H9 (cell line): Measurements from ENCODE around the gene TTR. TPM values are rescaled to one million over a fixed set of nuclear protein-coding genes. Genes with fewer than 3 reads are reported as not detected.

Experiments used
- DNase-seq: peaks from one replicate; pipeline ENCODE4 v3.0.0-alpha.2; 2017
- H2AFZ ChIP-seq: one replicate; pipeline ENCODE4 v1.6.1; 2013; ENCODE audit warnings: mild to moderate bottlenecking, low read length, control low read depth, moderate library complexity
- H2AK5ac ChIP-seq: 2 replicates; pipeline ENCODE4 v1.6.1; 2013; ENCODE audit warnings: low read length, control low read depth, mixed read lengths; ENCODE audit not compliant: insufficient read length
- H2BK120ac ChIP-seq: one replicate; pipeline ENCODE4 v1.6.1; 2013; ENCODE audit warnings: low read depth, mild to moderate bottlenecking, low read length, control low read depth, inconsistent platforms; ENCODE audit not compliant: poor library complexity, severe bottlenecking
- H2BK12ac ChIP-seq: 2 replicates; pipeline ENCODE4 v1.6.1; 2013; ENCODE audit warnings: low read length, control low read depth, mixed read lengths, low read depth; ENCODE audit not compliant: insufficient read length
- H2BK15ac ChIP-seq: 2 replicates; pipeline ENCODE4 v1.6.1; 2013; ENCODE audit warnings: low read depth, low read length, control low read depth
- H2BK20ac ChIP-seq: one replicate; pipeline ENCODE4 v1.6.1; 2013; ENCODE audit warnings: low read depth, mild to moderate bottlenecking, low read length, control low read depth, inconsistent platforms; ENCODE audit not compliant: poor library complexity, severe bottlenecking
- H2BK5ac ChIP-seq: 2 replicates; pipeline ENCODE4 v1.6.1; 2013; ENCODE audit warnings: low read length, control low read depth, mixed read lengths; ENCODE audit not compliant: insufficient read length
- H3K14ac ChIP-seq: 2 replicates; pipeline ENCODE4 v1.6.1; 2013; ENCODE audit warnings: low read length, control low read depth; ENCODE audit not compliant: insufficient read depth
- H3K18ac ChIP-seq: 2 replicates; pipeline ENCODE4 v1.6.1; 2013; ENCODE audit warnings: low read depth, mild to moderate bottlenecking, mixed read lengths, low read length, control low read depth; ENCODE audit not compliant: insufficient read length
- H3K23ac ChIP-seq: 2 replicates; pipeline ENCODE4 v1.6.1; 2013; ENCODE audit warnings: low read length, control low read depth, mixed read lengths, low read depth; ENCODE audit not compliant: insufficient read length
- H3K23me2 ChIP-seq: 2 replicates; pipeline ENCODE4 v1.6.1; 2013; ENCODE audit warnings: low read depth, mild to moderate bottlenecking, mixed read lengths, low read length, control low read depth; ENCODE audit not compliant: insufficient read length, poor library complexity, severe bottlenecking
- H3K27ac ChIP-seq: 2 replicates; pipeline ENCODE4 v1.5.1; 2013; ENCODE audit warnings: low read length, control low read depth, mixed read lengths, low read depth; ENCODE audit not compliant: insufficient read length
- H3K27me3 ChIP-seq: 2 replicates; pipeline ENCODE4 v1.6.1; 2013; ENCODE audit warnings: low read length, control low read depth, inconsistent platforms; ENCODE audit not compliant: insufficient read depth
- H3K4ac ChIP-seq: 2 replicates; pipeline ENCODE4 v1.6.1; 2013; ENCODE audit warnings: low read depth, mild to moderate bottlenecking, control low read depth, inconsistent platforms, low read length, moderate library complexity
- H3K4me1 ChIP-seq: 2 replicates; pipeline ENCODE4 v1.6.1; 2013; ENCODE audit warnings: low read length, control low read depth, inconsistent platforms; ENCODE audit not compliant: insufficient read depth
- H3K4me2 ChIP-seq: 2 replicates; pipeline ENCODE4 v1.6.1; 2013; ENCODE audit warnings: low read length, control low read depth, mixed read lengths; ENCODE audit not compliant: insufficient read length, insufficient read depth
- H3K56ac ChIP-seq: 2 replicates; pipeline ENCODE4 v1.6.1; 2013; ENCODE audit warnings: low read depth, mild to moderate bottlenecking, mixed read lengths, low read length, control low read depth; ENCODE audit not compliant: insufficient read length
- H3K79me1 ChIP-seq: 2 replicates; pipeline ENCODE4 v1.6.1; 2013; ENCODE audit warnings: low read depth, mild to moderate bottlenecking, moderate library complexity, low read length, control low read depth, inconsistent platforms; ENCODE audit not compliant: insufficient read depth, poor library complexity, severe bottlenecking
- H3K79me2 ChIP-seq: 2 replicates; pipeline ENCODE4 v1.6.1; 2013; ENCODE audit warnings: low read length, control low read depth, inconsistent platforms; ENCODE audit not compliant: insufficient read depth
- H3K9ac ChIP-seq: 2 replicates; pipeline ENCODE4 v1.6.1; 2013; ENCODE audit warnings: low read length, control low read depth, mixed read lengths; ENCODE audit not compliant: insufficient read length; ENCODE audit errors: extremely low read depth
- H3K9me3 ChIP-seq: one replicate; pipeline ENCODE4 v1.6.1; 2013; ENCODE audit warnings: low read depth, low read length, inconsistent platforms; ENCODE audit not compliant: control insufficient read depth
- H3T11ph ChIP-seq: one replicate; pipeline ENCODE4 v1.6.1; 2013; ENCODE audit warnings: mild to moderate bottlenecking, low read length, control low read depth, inconsistent platforms
- H4K20me1 ChIP-seq: one replicate; pipeline ENCODE4 v1.6.1; 2013; ENCODE audit not compliant: control insufficient read depth, insufficient read length, insufficient read depth
- H4K5ac ChIP-seq: 2 replicates; pipeline ENCODE4 v1.6.1; 2013; ENCODE audit warnings: low read depth, mild to moderate bottlenecking, mixed read lengths, low read length, control low read depth; ENCODE audit not compliant: insufficient read length
- H4K8ac ChIP-seq: replicated peaks from 2 replicates; pipeline ENCODE4 v1.6.1; 2013; ENCODE audit warnings: low read length, control low read depth, mixed read lengths, low read depth; ENCODE audit not compliant: insufficient read length
- H4K91ac ChIP-seq: 2 replicates; pipeline ENCODE4 v1.6.1; 2013; ENCODE audit warnings: low read depth, mild to moderate bottlenecking, moderate library complexity, mixed read lengths, low read length, control low read depth; ENCODE audit not compliant: insufficient read length
- H3K27ac Mint-ChIP-seq, 3 experiments: 2 replicates in 2 of 3; 3 replicates in 1 of 3; pipeline ENCODE4 v1.8.0; 2020 to 2021; ENCODE audit warnings: mixed read lengths in 3 of 3, mild to moderate bottlenecking in 1 of 3, moderate library complexity in 1 of 3
- H3K27me3 Mint-ChIP-seq: 2 replicates; pipeline ENCODE4 v1.8.0; 2021; ENCODE audit warnings: low read depth, mild to moderate bottlenecking, moderate library complexity, mixed read lengths
- H3K36me3 Mint-ChIP-seq, 3 experiments: 2 replicates in 2 of 3; 3 replicates in 1 of 3; pipeline ENCODE4 v1.8.0; 2020 to 2021; ENCODE audit warnings: low read depth in 3 of 3, mixed read lengths in 3 of 3; ENCODE audit not compliant: insufficient read depth in 1 of 3
- H3K4me1 Mint-ChIP-seq, 2 experiments: 2 replicates each; pipeline ENCODE4 v1.8.0; 2020; ENCODE audit warnings: mixed read lengths in 2 of 2
- H3K4me3 Mint-ChIP-seq, 2 experiments: 2 replicates in 1 of 2; 3 replicates in 1 of 2; pipeline ENCODE4 v1.8.0; 2020 to 2021; ENCODE audit warnings: mild to moderate bottlenecking in 2 of 2, mixed read lengths in 2 of 2, moderate library complexity in 1 of 2
- H3K9me3 Mint-ChIP-seq, 2 experiments: 2 replicates in 1 of 2; 3 replicates in 1 of 2; pipeline ENCODE4 v1.8.0; 2020; ENCODE audit warnings: mild to moderate bottlenecking in 2 of 2, mixed read lengths in 2 of 2, moderate library complexity in 1 of 2
- CTCF ChIP-seq: fragments of 200-600 bp; sonication (generic); conservative IDR thresholded peaks from 3 replicates; pipeline ENCODE4 v1.8.0; 2021; ENCODE audit warnings: antibody characterized with exemption, mild to moderate bottlenecking
- WGBS: extraction: QIAGEN DNeasy Blood & Tissue Kit; methylation state at CpG from one replicate; pipeline ENCODE4 v1.1.7; 2013; ENCODE audit warnings: missing lambda C conversion rate, low lambda C conversion rate, mixed read lengths; ENCODE audit not compliant: insufficient read length; ENCODE audit errors: extremely low coverage; 5-methylcytosine and 5-hydroxymethylcytosine counted together
- total RNA-seq: library from RNA; stranded (reverse); gene quantifications from 2 replicates; pipeline ENCODE4 v1.2.1, GENCODE V29; 2021

TTR gene
- total RNA-seq, 1 experiment from 2014 or later, result not detected

- H4K5ac ChIP-seq, result no peak overlapping the region
- WGBS, result no CpG with 5 or more reads among the region's 4 CpGs
- no peaks in the 10 kb centered on the region for H3K27me3 ChIP-seq
- H3K4me2 ChIP-seq, result no peak overlapping the region
- no peak overlapping the region for H3K4ac ChIP-seq
- H4K8ac ChIP-seq, result no peak overlapping the region
- H2BK120ac ChIP-seq, result no peak overlapping the region
- no peak overlapping the region for H3T11ph ChIP-seq
- no peak overlapping the region for H2AK5ac ChIP-seq
- no peaks in the 10 kb centered on the region for H4K20me1 ChIP-seq
- H3K27ac Mint-ChIP-seq, result no peak overlapping the region
- H3K9me3 ChIP-seq, result no peaks in the 10 kb centered on the region
- H3K4me1 Mint-ChIP-seq, result peaks cover 0 to 9% of the 10 kb centered on the region in 2 experiments; a peak in 2 of 4 replicates
- H3K36me3 Mint-ChIP-seq, result no peaks in the 10 kb centered on the region
- H3K18ac ChIP-seq, result no peak overlapping the region
- no peaks in the 10 kb centered on the region for H3K79me2 ChIP-seq
- H3K9ac ChIP-seq, result no peak overlapping the region
- H2BK20ac ChIP-seq, result no peak overlapping the region
- no peak overlapping the region for H4K91ac ChIP-seq
- no peak for TF ChIP-seq CTCF
- H2AFZ ChIP-seq, result no peak overlapping the region
- H3K27ac ChIP-seq, result no peak overlapping the region
- H3K27me3 Mint-ChIP-seq, result peaks cover 2% of the 10 kb centered on the region
- H3K56ac ChIP-seq, result no peak overlapping the region
- H2BK12ac ChIP-seq, result no peak overlapping the region
- H3K9me3 Mint-ChIP-seq, result no peaks in the 10 kb centered on the region
- DNase-seq, result no peak
- no peaks in the 10 kb centered on the region for H3K23me2 ChIP-seq
- no peak overlapping the region for H3K14ac ChIP-seq
- no peak overlapping the region for H2BK15ac ChIP-seq
- no peak overlapping the region for H2BK5ac ChIP-seq
- H3K4me3 Mint-ChIP-seq, result no peak overlapping the region
- no peaks in the 10 kb centered on the region for H3K79me1 ChIP-seq
- no peak overlapping the region for H3K23ac ChIP-seq
- no peaks in the 10 kb centered on the region for H3K4me1 ChIP-seq
These were observed 29.0 kb upstream of the TTR start for GRCh38 chr18:31562726-31563125.
